ENCODE measurements around the gene FAM204A. TPM values are rescaled to one million over a fixed set of nuclear protein-coding genes. Genes with fewer than 3 reads are reported as not detected.

Gene FAM204A
- 70.1 and 71.8 TPM in 2 replicates for total RNA-seq

GRCh38 chr10:118341791-118342637 lies at the start of gene FAM204A:
Gene FAM204A (minus strand): TSS chr10:118342324. CDS start chr10:118336415, 5,909 bp downstream.
- Mint-ChIP-seq H3K27ac (peak within 1 kb of the TSS; percentile 96), H3K36me3 (ENCODE audit: low read depth) (peaks cover 20% of the 10 kb centered on the region), H3K9me3 (no peaks in the 10 kb centered on the region), H3K4me1 (peaks cover 46% of the 10 kb centered on the region), H3K4me3 (peak within 1 kb of the TSS; percentile 96), H3K27me3 (peaks cover 2% of the 10 kb centered on the region)
- ChIA-PET POLR2A (interaction anchor here (0.6 kb wide), 1 partner anchor 1571 kb away, joined by 5 read pairs; no protein-coding TSS in a partner anchor), CTCF (no interaction called here)
- DNase-seq (peak; percentile 93), ATAC-seq (ENCODE audit: low read depth) (peak; percentile 98)
- intact Hi-C loops (cut with micrococcal nuclease), result loop anchor here (1.0 to 5.0 kb wide), 7 partner anchors 80 to 1550 kb away; partner anchors contain the start of genes ENO4, PDZD8, RAB11FIP2 and SEC23IP
- TF ChIP-seq CTCF (IDR thresholded peaks at IDR 0.05), result no peak

GRCh38 chr10:118383699-118384098 lies 41.6 kb upstream of the FAM204A start:
- no peaks in the 10 kb centered on the region for H3K4me1 Mint-ChIP-seq
- CTCF ChIA-PET, result no interaction called here
- intact Hi-C loops (cut with micrococcal nuclease), result no loop called here
- H3K27ac Mint-ChIP-seq, result no peak overlapping the region
- peaks cover 18% of the 10 kb centered on the region for H3K27me3 Mint-ChIP-seq
- TF ChIP-seq CTCF (IDR thresholded peaks at IDR 0.05), result no peak
- no peak overlapping the region for H3K4me3 Mint-ChIP-seq
- H3K9me3 Mint-ChIP-seq, result peaks cover 2% of the 10 kb centered on the region
- DNase-seq, result no peak
- no peaks in the 10 kb centered on the region for H3K36me3 Mint-ChIP-seq (ENCODE audit: low read depth)
- ATAC-seq (ENCODE audit: low read depth), result no peak
- POLR2A ChIA-PET, result no interaction called here

GRCh38 chr10:118383063-118383689 lies 41.1 kb upstream of the FAM204A start:
- H3K9me3 Mint-ChIP-seq, result peaks cover 2% of the 10 kb centered on the region
- no peaks in the 10 kb centered on the region for H3K36me3 Mint-ChIP-seq (ENCODE audit: low read depth)
- no peak overlapping the region for H3K4me3 Mint-ChIP-seq
- no peak overlapping the region for H3K27ac Mint-ChIP-seq
- POLR2A ChIA-PET, result interaction anchor here (0.6 kb wide), 1 partner anchor 655 kb away, joined by 4 read pairs; no protein-coding TSS in a partner anchor
- peaks cover 20% of the 10 kb centered on the region for H3K27me3 Mint-ChIP-seq
- no peaks in the 10 kb centered on the region for H3K4me1 Mint-ChIP-seq
- TF ChIP-seq CTCF (IDR thresholded peaks at IDR 0.05), result no peak
- intact Hi-C loops (cut with micrococcal nuclease), result no loop called here
- DNase-seq, result no peak
- ATAC-seq (ENCODE audit: low read depth), result no peak
- CTCF ChIA-PET, result no interaction called here

- Mint-ChIP-seq H3K36me3 (ENCODE audit: low read depth) (no peaks in the 10 kb centered on the region), H3K9me3 (no peaks in the 10 kb centered on the region), H3K4me1 (no peaks in the 10 kb centered on the region), H3K4me3 (no peak overlapping the region), H3K27ac (no peak overlapping the region), H3K27me3 (peaks cover 28% of the 10 kb centered on the region)
- POLR2A ChIA-PET, result no interaction called here
- intact Hi-C loops (cut with micrococcal nuclease), result no loop called here
- CTCF ChIA-PET, result no interaction called here
- DNase-seq, result no peak
- TF ChIP-seq CTCF (IDR thresholded peaks at IDR 0.05), result no peak
- ATAC-seq (ENCODE audit: low read depth), result no peak
Measured at GRCh38 chr10:118374404-118374803, 32.3 kb upstream of the FAM204A start.

- Mint-ChIP-seq H3K27me3 (peaks cover 28% of the 10 kb centered on the region), H3K36me3 (ENCODE audit: low read depth) (no peaks in the 10 kb centered on the region), H3K9me3 (no peaks in the 10 kb centered on the region), H3K27ac (no peak overlapping the region), H3K4me1 (no peaks in the 10 kb centered on the region), H3K4me3 (no peak overlapping the region)
- CTCF ChIA-PET, result no interaction called here
- no peak for TF ChIP-seq CTCF (IDR thresholded peaks at IDR 0.05)
- POLR2A ChIA-PET, result no interaction called here
- no peak for DNase-seq
- intact Hi-C loops (cut with micrococcal nuclease), result no loop called here
- ATAC-seq (ENCODE audit: low read depth), result no peak
Measured at GRCh38 chr10:118373786-118374185, 31.7 kb upstream of the FAM204A start.

All from activated B cell treated with CpG ODN at 0.5 μM for 24 hours (primary cell).